MM.1S (cell line): Measurements from ENCODE around the gene CYRIA.

Experiments
- DNase-seq: peaks from one replicate; pipeline ENCODE4 v3.0.0-alpha.2; 2015
- H2AFZ ChIP-seq: fragments of 300-600 bp; sonication (generic); 2 replicates; pipeline ENCODE4 v1.6.0; 2016; ENCODE audit warnings: antibody characterized with exemption, low read length
- H3F3A ChIP-seq: fragments of 300-600 bp; sonication (generic); 2 replicates; pipeline ENCODE4 v1.6.1; 2016; ENCODE audit warnings: mild to moderate bottlenecking, antibody characterized with exemption, low read length, moderate library complexity, mixed read lengths; ENCODE audit not compliant: insufficient read depth
- H3K27ac ChIP-seq: fragments of 300-600 bp; sonication (generic); 2 replicates; pipeline ENCODE4 v1.5.1; 2016; ENCODE audit warnings: mild to moderate bottlenecking, low read length
- H3K27me3 ChIP-seq: fragments of 300-600 bp; sonication (generic); replicated peaks from 2 replicates; pipeline ENCODE4 v1.6.0; 2016; ENCODE audit warnings: low read length; ENCODE audit not compliant: insufficient read depth
- H3K36me3 ChIP-seq: fragments of 300-600 bp; sonication (generic); replicated peaks from 2 replicates; pipeline ENCODE4 v1.6.1; 2016; ENCODE audit warnings: mild to moderate bottlenecking, low read length, mixed read lengths; ENCODE audit not compliant: insufficient read depth
- H3K4me1 ChIP-seq: fragments of 300-600 bp; sonication (generic); 2 replicates; pipeline ENCODE4 v1.6.1; 2016; ENCODE audit warnings: low read length, mixed read lengths
- H3K4me2 ChIP-seq: fragments of 300-600 bp; sonication (generic); 2 replicates; pipeline ENCODE4 v1.6.0; 2016; ENCODE audit warnings: low read depth, low read length
- H3K4me3 ChIP-seq: fragments of 300-600 bp; sonication (generic); 2 replicates; pipeline ENCODE4 v1.5.1; 2016; ENCODE audit warnings: low read length, mixed read lengths
- H3K79me2 ChIP-seq: fragments of 300-600 bp; sonication (generic); 2 replicates; pipeline ENCODE4 v1.6.1; 2016; ENCODE audit warnings: mixed run types, low read length, mixed read lengths
- H3K9ac ChIP-seq: fragments of 300-600 bp; sonication (generic); 2 replicates; pipeline ENCODE4 v1.6.1; 2016; ENCODE audit warnings: low read length, mixed read lengths
- H3K9me2 ChIP-seq: fragments of 300-600 bp; sonication (generic); replicated peaks from 2 replicates; pipeline ENCODE4 v1.6.1; 2016; ENCODE audit warnings: mild to moderate bottlenecking, low read length, mixed read lengths; ENCODE audit not compliant: insufficient read depth
- H3K9me3 ChIP-seq: fragments of 300-600 bp; sonication (generic); replicated peaks from 2 replicates; pipeline ENCODE4 v1.6.1; 2016; ENCODE audit warnings: mild to moderate bottlenecking, low read length, mixed read lengths; ENCODE audit not compliant: insufficient read depth
- H4K20me1 ChIP-seq: fragments of 300-600 bp; sonication (generic); 2 replicates; pipeline ENCODE4 v1.6.1; 2016; ENCODE audit warnings: mild to moderate bottlenecking, low read length, moderate library complexity, mixed read lengths; ENCODE audit not compliant: insufficient read depth
- EZH2 ChIP-seq: fragments of 300-600 bp; sonication (generic); optimal IDR thresholded peaks from 2 replicates; pipeline ENCODE3; 2017; ENCODE audit warnings: low read depth, mild to moderate bottlenecking, antibody characterized with exemption, low read length, mixed read lengths
- EZH2phosphoT487 ChIP-seq: fragments of 300-600 bp; sonication (generic); IDR thresholded peaks from 2 replicates; pipeline ENCODE4 v1.6.1; 2018; ENCODE audit warnings: antibody characterized with exemption, low read length
- TF ChIP-seq, protein P1 (sequence below): fragments of 300-600 bp; sonication (generic); IDR thresholded peaks from 2 replicates; pipeline ENCODE4 v1.5.1; 2016; ENCODE audit warnings: antibody characterized with exemption, low read length, mixed read lengths

CYRIA gene

DNA sequence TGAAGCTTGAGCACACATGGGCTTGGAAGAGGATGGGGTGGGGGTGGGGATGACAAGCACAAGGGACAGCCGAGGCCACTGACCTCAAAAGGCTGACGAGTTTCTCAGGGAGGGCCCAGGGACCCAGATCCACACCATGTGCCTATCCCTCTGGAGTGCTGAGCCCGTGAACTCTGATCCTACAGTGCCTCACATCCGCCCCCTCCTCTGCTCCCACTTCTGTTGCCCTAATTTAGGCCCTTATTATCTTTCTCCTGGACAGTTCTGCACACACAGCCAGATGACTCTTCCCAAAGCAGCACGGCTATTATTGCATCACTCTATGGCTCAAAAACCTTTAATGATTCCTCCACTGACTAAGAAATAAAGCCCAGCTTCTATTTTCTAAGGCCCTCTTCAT is 24.8 kb downstream of the CYRIA start:
- TF ChIP-seq EZH2: no peak
- TF ChIP-seq EZH2phosphoT487: no peak
- TF ChIP-seq, protein P1, sequence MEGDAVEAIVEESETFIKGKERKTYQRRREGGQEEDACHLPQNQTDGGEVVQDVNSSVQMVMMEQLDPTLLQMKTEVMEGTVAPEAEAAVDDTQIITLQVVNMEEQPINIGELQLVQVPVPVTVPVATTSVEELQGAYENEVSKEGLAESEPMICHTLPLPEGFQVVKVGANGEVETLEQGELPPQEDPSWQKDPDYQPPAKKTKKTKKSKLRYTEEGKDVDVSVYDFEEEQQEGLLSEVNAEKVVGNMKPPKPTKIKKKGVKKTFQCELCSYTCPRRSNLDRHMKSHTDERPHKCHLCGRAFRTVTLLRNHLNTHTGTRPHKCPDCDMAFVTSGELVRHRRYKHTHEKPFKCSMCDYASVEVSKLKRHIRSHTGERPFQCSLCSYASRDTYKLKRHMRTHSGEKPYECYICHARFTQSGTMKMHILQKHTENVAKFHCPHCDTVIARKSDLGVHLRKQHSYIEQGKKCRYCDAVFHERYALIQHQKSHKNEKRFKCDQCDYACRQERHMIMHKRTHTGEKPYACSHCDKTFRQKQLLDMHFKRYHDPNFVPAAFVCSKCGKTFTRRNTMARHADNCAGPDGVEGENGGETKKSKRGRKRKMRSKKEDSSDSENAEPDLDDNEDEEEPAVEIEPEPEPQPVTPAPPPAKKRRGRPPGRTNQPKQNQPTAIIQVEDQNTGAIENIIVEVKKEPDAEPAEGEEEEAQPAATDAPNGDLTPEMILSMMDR: no peak
- H3K4me3 ChIP-seq: no peak overlapping the region

DNA sequence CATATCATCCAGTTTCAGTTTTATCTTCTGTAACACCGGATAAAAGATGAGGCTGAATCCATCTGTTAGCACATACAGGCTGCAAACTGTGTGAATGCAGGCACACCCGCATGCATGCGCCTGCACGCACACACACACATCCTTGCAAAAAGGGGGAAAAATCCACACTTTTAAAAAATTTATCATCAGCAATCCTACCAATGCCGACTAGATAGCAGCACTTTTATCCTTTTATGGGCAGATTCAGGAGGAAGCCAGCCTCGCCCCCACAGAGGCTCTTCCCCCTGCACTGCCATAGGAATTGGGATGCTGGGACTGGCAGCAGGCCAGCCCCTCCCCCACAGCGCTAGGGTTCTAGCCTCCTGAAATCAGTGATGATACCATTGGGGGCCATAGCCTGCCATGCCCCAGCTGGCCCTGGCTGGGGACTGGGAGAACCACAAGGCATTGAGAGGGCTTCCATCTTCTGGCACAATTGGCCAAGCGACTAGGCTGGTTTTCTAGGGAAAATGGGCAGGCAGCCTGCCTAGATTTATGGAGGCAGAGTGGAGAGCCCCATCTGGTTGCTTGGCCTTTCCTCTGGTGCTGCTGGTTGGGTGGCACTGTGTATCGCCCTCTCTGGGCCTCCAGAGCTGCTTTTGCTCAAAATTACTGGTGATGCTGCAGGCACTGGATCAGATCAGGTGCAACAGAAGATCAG is 25.5 kb downstream of the CYRIA start:
- no peak overlapping the region for H3K4me2 ChIP-seq
- no peaks in the 10 kb centered on the region for H4K20me1 ChIP-seq
- no peak overlapping the region for H3K4me3 ChIP-seq
- no peak for DNase-seq
- no peak overlapping the region for H2AFZ ChIP-seq
- H3K9ac ChIP-seq: no peak overlapping the region
- no peaks in the 10 kb centered on the region for H3K4me1 ChIP-seq
- H3K79me2 ChIP-seq: no peaks in the 10 kb centered on the region
- H3K27me3 ChIP-seq: no peaks in the 10 kb centered on the region
- H3F3A ChIP-seq: no peaks in the 10 kb centered on the region
- no peaks in the 10 kb centered on the region for H3K36me3 ChIP-seq
- no peak for TF ChIP-seq EZH2
- no peak for TF ChIP-seq EZH2phosphoT487
- TF ChIP-seq, protein P1: no peak
- H3K9me3 ChIP-seq: no peaks in the 10 kb centered on the region
- no peaks in the 10 kb centered on the region for H3K9me2 ChIP-seq
- H3K27ac ChIP-seq: no peak overlapping the region

More for the DNA sequence above, 24.8 kb downstream of the CYRIA start:
- H2AFZ ChIP-seq: no peak overlapping the region
- no peaks in the 10 kb centered on the region for H3K9me3 ChIP-seq
- no peaks in the 10 kb centered on the region for H3K4me1 ChIP-seq
- no peak overlapping the region for H3K9ac ChIP-seq
- no peaks in the 10 kb centered on the region for H3K9me2 ChIP-seq
- no peak overlapping the region for H3K4me2 ChIP-seq
- H3K36me3 ChIP-seq: no peaks in the 10 kb centered on the region
- no peaks in the 10 kb centered on the region for H3K79me2 ChIP-seq
- no peaks in the 10 kb centered on the region for H3F3A ChIP-seq
- DNase-seq: no peak
- no peaks in the 10 kb centered on the region for H4K20me1 ChIP-seq
- H3K27ac ChIP-seq: no peak overlapping the region
- no peaks in the 10 kb centered on the region for H3K27me3 ChIP-seq

DNA sequence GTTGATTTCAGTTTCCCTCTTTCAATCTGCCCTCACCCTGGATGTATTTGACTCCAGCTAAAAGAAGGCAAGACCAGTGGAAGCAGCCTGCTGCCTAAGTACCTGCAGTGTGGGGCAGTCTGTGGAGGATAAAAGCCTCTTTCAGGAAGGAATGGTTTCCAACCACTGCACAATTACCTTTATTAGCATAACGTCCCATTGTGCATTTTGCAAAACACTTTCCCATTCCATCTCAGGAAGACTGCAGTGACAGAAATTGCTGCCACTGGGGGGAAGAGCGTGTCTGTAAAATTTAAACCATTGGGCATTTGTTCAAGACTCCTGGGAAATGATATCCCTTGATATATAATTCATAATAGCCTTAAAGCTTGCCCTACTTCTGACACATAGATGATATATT is 26.2 kb downstream of the CYRIA start:
- DNase-seq: no peak
- Histone ChIP-seq H3K4me1 (no peaks in the 10 kb centered on the region), H3F3A (no peaks in the 10 kb centered on the region), H3K79me2 (no peaks in the 10 kb centered on the region), H4K20me1 (no peaks in the 10 kb centered on the region), H3K9ac (no peak overlapping the region), H3K36me3 (no peaks in the 10 kb centered on the region), H3K27me3 (no peaks in the 10 kb centered on the region), H2AFZ (no peak overlapping the region), H3K4me3 (no peak overlapping the region), H3K4me2 (no peak overlapping the region), H3K9me2 (no peaks in the 10 kb centered on the region), H3K9me3 (no peaks in the 10 kb centered on the region), H3K27ac (no peak overlapping the region)
- TF ChIP-seq, protein P1: no peak
- TF ChIP-seq EZH2 (no peak), EZH2phosphoT487 (no peak)
